ENCODE results near the gene PLEKHA4.

GRCh38 chr19:48833049-48833448, 35.4 kb downstream of the PLEKHA4 start:
- TF ChIP-seq POLR2A (IDR thresholded peaks at IDR 0.05) (no peak), CTCF (IDR thresholded peaks at IDR 0.05) (no peak)

All from breast epithelium (tissue), 3 donors.